Right forelimb (tissue), 1 donor: ENCODE results near the gene SS18L1.

Experiments used
- DNase-seq: peaks from one replicate; pipeline ENCODE4 v3.0.0-alpha.2; 2018

The SS18L1 gene

GRCh38 chr20:62216636-62217566 is 73.3 kb downstream of the SS18L1 start:
- no peak for DNase-seq

GRCh38 chr20:62217913-62218773 is 74.6 kb downstream of the SS18L1 start:
- DNase-seq: no peak

- DNase-seq: no peak
Measured at GRCh38 chr20:62219101-62219991, 75.8 kb downstream of the SS18L1 start.

GRCh38 chr20:62219992-62220665 is 76.6 kb downstream of the SS18L1 start, which contains the start of gene HRH3:
TSS of gene HRH3 (minus strand) at chr20:62220278. CDS start at chr20:62219970, 308 bp downstream.
- DNase-seq: peak; percentile 78

GRCh38 chr20:62220666-62221568 is 77.3 kb downstream of the SS18L1 start:
- DNase-seq: no peak

DNA sequence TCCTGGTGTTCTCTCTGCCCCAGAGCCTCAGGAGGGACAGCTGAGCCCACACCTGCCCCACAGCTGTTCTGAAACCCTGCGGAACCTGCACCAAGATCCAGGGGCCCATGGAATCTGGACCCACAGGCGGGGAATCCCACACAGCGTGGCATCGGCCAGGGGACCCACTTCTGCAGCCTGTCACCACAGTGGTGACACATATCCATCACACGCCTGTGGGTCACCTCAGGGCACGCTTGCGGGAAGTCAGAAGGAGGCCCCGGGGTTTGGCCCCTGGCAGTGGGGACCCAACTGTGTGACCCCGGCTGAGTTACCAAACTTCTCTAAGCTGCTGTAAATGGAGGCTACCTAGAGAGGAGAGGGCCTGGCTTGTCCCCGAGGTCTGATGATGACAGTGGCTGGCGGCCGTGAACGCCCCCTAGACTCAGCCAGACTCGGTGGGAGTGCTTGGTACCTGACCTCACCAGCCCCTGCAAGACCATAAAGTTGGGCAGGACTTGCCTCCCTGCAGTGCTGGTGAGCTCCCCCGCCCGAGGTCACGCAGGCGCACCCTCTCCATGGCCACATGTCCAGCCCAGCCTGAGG is 78.8 kb downstream of the SS18L1 start:
- no peak for DNase-seq

DNA sequence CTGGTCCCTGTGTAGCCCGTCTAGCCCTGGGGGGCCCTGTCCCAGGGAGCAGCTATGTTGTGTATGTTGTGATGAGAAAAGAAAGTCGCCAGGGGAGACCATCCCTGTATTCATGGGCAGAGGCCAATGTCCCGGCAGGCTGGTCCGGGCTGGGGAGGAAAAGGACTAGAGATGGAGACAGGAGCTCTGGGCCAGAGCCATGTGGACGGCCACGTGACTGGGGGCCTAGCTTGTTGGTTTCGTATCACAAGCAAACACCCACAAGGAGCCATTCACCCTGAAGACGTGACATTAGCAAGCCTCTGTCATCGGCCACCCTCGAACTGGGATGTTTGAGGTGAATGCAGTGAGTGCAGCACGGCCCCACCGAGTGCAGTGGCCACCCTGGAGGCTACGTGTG is 79.4 kb downstream of the SS18L1 start:
- DNase-seq: no peak

- DNase-seq: no peak
Measured at GRCh38 chr20:62223571-62223970, 80.0 kb downstream of the SS18L1 start.

DNA sequence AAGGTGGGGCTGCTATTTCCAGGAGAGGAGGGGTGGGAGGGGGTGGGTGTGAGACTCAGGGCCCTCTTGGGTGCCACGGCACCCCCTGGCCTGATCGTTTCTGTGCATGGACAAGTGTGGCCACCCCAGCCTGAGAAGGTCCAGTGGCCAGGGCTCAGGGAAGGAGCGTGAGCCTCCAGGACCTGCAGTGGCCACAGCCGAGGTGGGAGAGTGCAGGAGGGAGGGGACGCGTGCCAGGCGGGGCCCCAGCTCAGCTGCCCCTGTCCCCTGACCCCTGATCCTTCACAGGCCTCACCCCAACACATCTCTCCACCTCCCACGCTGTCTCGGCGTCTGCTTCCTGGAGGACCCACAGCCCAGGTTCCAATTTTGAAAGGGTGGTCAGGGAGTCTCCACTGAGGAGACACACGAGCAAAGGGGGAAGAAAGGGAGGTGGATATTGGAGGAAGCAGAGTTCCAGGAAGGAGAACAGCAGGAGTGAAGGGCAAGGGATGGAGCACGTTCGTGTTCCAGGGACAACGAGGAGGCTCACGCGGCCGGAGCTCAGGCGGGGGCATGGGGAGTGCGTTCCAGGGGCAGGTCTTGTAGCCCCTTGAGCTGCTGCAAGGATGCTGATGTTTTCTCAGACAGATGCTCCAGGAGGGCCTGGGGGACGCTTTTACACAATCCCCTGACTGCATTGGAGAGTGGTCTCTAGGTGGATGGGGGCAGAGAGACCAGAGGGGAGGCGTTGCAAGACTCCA is 80.7 kb downstream of the SS18L1 start:
- DNase-seq: no peak

- no peak for DNase-seq
Measured at GRCh38 chr20:62225026-62225425, 81.5 kb downstream of the SS18L1 start.

DNA sequence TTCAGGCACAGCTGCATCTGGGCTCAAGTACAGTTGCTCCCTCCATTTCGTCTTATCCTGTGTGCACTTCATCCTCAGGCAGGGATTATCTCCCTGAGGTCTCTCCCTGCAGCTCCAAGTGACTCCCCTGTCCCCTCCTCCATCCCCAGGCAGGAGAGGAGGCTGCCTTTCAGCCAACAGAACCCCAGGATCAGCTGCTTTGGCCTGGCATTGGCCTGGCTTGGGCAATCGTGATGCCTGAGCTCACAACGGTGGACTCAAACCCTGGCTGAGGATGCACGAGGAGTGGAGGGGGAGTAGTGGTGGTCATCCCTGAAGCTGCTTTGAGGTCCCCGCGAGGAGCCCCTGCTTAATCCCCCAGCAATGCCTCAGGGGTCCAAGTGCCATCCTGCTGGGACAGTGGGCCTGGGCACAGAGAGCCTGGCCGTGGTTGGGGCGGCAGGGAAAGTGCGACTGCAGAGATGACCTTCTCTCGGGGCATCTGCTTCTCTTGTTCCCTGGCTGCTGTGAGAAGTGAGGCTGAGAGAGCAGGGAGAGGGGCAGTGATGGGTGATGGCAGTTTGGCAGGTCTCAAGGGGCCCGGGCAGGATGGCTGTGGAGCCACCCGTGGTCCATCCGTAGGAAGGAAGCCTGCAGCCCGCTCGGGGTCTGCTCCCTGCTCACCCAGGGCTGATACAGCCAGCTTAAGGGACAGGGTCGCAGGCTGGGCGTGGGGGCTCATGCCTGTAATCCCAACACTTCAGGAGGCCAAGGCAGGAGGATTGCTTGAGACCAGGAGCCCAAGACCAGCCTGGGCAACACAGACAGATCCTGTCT is 82.5 kb downstream of the SS18L1 start:
- no peak for DNase-seq

- no peak for DNase-seq
Measured at GRCh38 chr20:62226707-62227590, 83.4 kb downstream of the SS18L1 start.

DNA sequence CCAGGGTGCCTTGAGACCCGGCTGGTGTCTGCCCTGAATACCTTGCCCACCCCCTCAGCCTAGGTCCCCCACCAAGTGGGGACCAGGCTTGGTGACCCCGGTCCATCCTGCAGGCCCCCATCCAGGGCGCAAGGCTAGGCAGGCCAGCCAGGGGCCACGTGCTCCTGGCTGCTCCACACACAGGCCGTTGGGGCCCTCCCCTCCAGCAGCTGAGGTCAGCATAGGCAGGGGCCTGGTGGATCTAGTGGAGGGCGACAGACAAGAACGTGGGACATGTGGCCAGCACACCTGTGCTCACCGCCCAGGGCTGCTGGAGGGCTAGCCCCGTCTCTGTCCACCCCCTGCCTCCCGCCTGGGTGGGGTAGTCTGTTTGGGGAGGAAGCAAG is 84.0 kb downstream of the SS18L1 start:
- DNase-seq: no peak

GRCh38 chr20:62227977-62228958 is 84.7 kb downstream of the SS18L1 start:
- no peak for DNase-seq

DNA sequence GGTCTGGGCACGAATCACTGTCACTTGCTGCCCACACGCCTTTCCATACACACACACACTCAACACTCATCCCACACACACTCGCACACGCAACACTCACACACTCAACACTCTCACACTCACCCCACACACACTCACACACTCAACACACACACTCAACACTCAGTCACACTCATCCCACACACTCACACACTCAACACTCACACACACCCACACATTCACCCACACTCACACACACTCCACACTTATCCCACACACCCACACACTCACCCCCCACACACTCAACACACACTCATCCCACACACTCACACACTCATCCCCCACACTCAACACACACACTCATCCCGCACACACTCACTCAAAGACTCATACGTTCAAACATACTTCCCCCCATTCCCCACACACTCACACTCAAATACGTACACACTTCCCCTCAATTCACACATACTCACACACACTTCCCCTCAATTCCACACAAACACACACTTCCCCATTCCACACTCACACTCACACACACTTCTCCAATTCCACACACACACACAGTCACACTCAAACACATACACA is 85.5 kb downstream of the SS18L1 start:
- DNase-seq: no peak

DNA sequence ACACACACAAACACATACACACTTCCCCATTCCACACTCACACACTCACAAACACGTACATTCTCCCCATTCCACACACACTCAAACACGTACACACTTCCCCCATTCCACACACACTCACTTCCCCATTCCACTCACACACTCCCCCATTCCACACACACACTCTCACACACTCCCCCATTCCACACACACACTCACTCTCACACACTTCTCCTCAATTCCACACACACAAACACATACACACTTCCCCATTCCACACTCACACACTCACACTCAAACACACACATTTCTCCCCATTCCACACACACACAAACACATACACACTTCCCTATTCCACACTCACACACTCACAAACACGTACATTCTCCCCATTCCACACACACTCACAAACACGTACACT is 86.1 kb downstream of the SS18L1 start:
- DNase-seq: no peak
